Coronary artery (tissue), 2 donors: ENCODE measurements around the gene CANT1.

Experiments
- DNase-seq: peaks from one replicate; pipeline ENCODE4 v3.0.0-alpha.2; 2017; ENCODE audit warnings: low spot score
- H3K27ac ChIP-seq, 2 donors: fragments of 200-600 bp; sonication (generic); one replicate each; pipeline ENCODE4 v1.5.1; 2016 to 2019
- H3K4me3 ChIP-seq: fragments of 200-600 bp; sonication (generic); 2 replicates; pipeline ENCODE4 v1.5.1; 2016; ENCODE audit warnings: mild to moderate bottlenecking, moderate library complexity
- CTCF ChIP-seq: fragments of 200-600 bp; sonication (generic); IDR thresholded peaks from one replicate; pipeline ENCODE4 v1.5.1; 2019; ENCODE audit warnings: antibody characterized with exemption

Gene CANT1

GRCh38 chr17:79001190-79002020 is 8.2 kb downstream of the CANT1 start:
- DNase-seq: peak; percentile 62
- TF ChIP-seq CTCF: no peak
- Histone ChIP-seq H3K4me3 (no peak overlapping the region), H3K27ac (peak overlapping the region in 1 of 2 donors; percentile 31)

- Histone ChIP-seq H3K4me3 (no peak overlapping the region), H3K27ac (peak overlapping the region in 1 of 2 donors; percentile 15)
- no peak for TF ChIP-seq CTCF
- peak; percentile 63 for DNase-seq
Measured at GRCh38 chr17:79000396-79001189, 9.0 kb downstream of the CANT1 start.

GRCh38 chr17:78999947-79000395 is 9.6 kb downstream of the CANT1 start:
- TF ChIP-seq CTCF: no peak
- H3K27ac ChIP-seq: no peak overlapping the region
- no peak for DNase-seq
- no peak overlapping the region for H3K4me3 ChIP-seq

- no peak for TF ChIP-seq CTCF
- Histone ChIP-seq H3K4me3 (peak overlapping the region; percentile 7), H3K27ac (peak overlapping the region; percentile 63 to 82)
- DNase-seq: peak; percentile 72
Measured at GRCh38 chr17:78999056-78999768, 10.4 kb downstream of the CANT1 start.

- H3K27ac ChIP-seq: peak overlapping the region; percentile 63 to 82
- TF ChIP-seq CTCF: no peak
- H3K4me3 ChIP-seq: peak overlapping the region; percentile 7
- DNase-seq: peak; percentile 88
Measured at GRCh38 chr17:78998311-78999055, 11.1 kb downstream of the CANT1 start.

GRCh38 chr17:78997881-78998280 is 11.7 kb downstream of the CANT1 start:
- Histone ChIP-seq H3K27ac (peak overlapping the region; percentile 63 to 82), H3K4me3 (peak overlapping the region; percentile 7)
- peak; percentile 72 for DNase-seq
- no peak for TF ChIP-seq CTCF
